A204.1 (cell line): Measurements from ENCODE around the gene SRGAP2B.
"Not testable (repeated sequence)": the region's sequence is repeated elsewhere in the genome, so short reads cannot be mapped to it uniquely, and the experiment has no call there.

ENCODE experiments used
- FAIRE-seq: peaks from 2 replicates; lab custom pipeline; 2012; peaks lifted over from hg19 to GRCh38; lab: Jason Lieb, UNC

The SRGAP2B gene

GRCh38 chr1:145082483-145083255 is 12.5 kb downstream of the SRGAP2B start:
- not testable (repeated sequence) for FAIRE-seq

GRCh38 chr1:145080193-145080592 is 14.9 kb downstream of the SRGAP2B start:
- FAIRE-seq, result not testable (repeated sequence)

- FAIRE-seq, result not testable (repeated sequence)
These were observed 15.4 kb downstream of the SRGAP2B start for GRCh38 chr1:145079737-145080136.

- FAIRE-seq, result not testable (repeated sequence)
These were observed 16.2 kb downstream of the SRGAP2B start for GRCh38 chr1:145078787-145079370.

GRCh38 chr1:145077872-145078786 is 17.0 kb downstream of the SRGAP2B start:
- not testable (repeated sequence) for FAIRE-seq

GRCh38 chr1:145076877-145077276 is 18.3 kb downstream of the SRGAP2B start:
- not testable (repeated sequence) for FAIRE-seq

- FAIRE-seq, result not testable (repeated sequence)
These were observed 21.0 kb downstream of the SRGAP2B start for GRCh38 chr1:145074021-145074559.

GRCh38 chr1:145071569-145071968 is 23.6 kb downstream of the SRGAP2B start:
- FAIRE-seq, result not testable (repeated sequence)

GRCh38 chr1:145066486-145066885 is 28.6 kb downstream of the SRGAP2B start:
- not testable (repeated sequence) for FAIRE-seq

- FAIRE-seq, result not testable (repeated sequence)
These were observed 29.8 kb downstream of the SRGAP2B start for GRCh38 chr1:145065194-145065826.

- FAIRE-seq, result not testable (repeated sequence)
These were observed 31.0 kb downstream of the SRGAP2B start for GRCh38 chr1:145063941-145064648.

GRCh38 chr1:145063285-145063684 is 31.8 kb downstream of the SRGAP2B start:
- not testable (repeated sequence) for FAIRE-seq

GRCh38 chr1:145058184-145058583 is 36.9 kb downstream of the SRGAP2B start:
- not testable (repeated sequence) for FAIRE-seq

GRCh38 chr1:145055217-145055760 is 39.8 kb downstream of the SRGAP2B start:
- not testable (repeated sequence) for FAIRE-seq

- not testable (repeated sequence) for FAIRE-seq
These were observed 41.7 kb downstream of the SRGAP2B start for GRCh38 chr1:145053428-145053827.

GRCh38 chr1:145052019-145052776 is 42.9 kb downstream of the SRGAP2B start:
- not testable (repeated sequence) for FAIRE-seq

GRCh38 chr1:145048181-145048856 is 46.8 kb downstream of the SRGAP2B start:
- FAIRE-seq, result not testable (repeated sequence)

GRCh38 chr1:145047553-145047952 is 47.6 kb downstream of the SRGAP2B start:
- FAIRE-seq, result not testable (repeated sequence)

- FAIRE-seq, result not testable (repeated sequence)
These were observed 49.4 kb downstream of the SRGAP2B start for GRCh38 chr1:145045571-145046273.
